Spleen (tissue), 11 donors: ENCODE data around the gene RBM15B. TPM values are rescaled to one million over a fixed set of nuclear protein-coding genes. Genes with fewer than 3 reads are reported as not detected.
"Not testable (repeated sequence)": the region's sequence is repeated elsewhere in the genome, so short reads cannot be mapped to it uniquely, and the experiment has no call there.

Source experiments
- DNase-seq: peaks from one replicate; pipeline ENCODE4 v3.0.0-alpha.2; 2020
- H3K27ac ChIP-seq, 8 donors: fragments of 200-600 bp; sonication (generic) in 7 of 8; 1 replicate in 4 of 8; 2 replicates in 4 of 8; pipeline versions ENCODE4 v1.5.0 to v1.8.0; 2016 to 2021; ENCODE audit warnings: inconsistent platforms in 4 of 8, mild to moderate bottlenecking in 4 of 8, moderate library complexity in 1 of 8
- H3K27me3 ChIP-seq, 7 donors: fragments of 200-600 bp; sonication (generic) in 6 of 7; replicated peaks in 1 of 7; 1 replicate in 4 of 7; 2 replicates in 3 of 7; pipeline versions ENCODE4 v1.5.0 to v1.8.0; 2016 to 2021; ENCODE audit warnings: inconsistent platforms in 3 of 7, mild to moderate bottlenecking in 1 of 7
- H3K36me3 ChIP-seq, 6 donors: fragments of 200-600 bp; sonication (generic) in 5 of 6; 1 replicate in 4 of 6; 2 replicates in 2 of 6; pipeline versions ENCODE4 v1.5.0 to v1.8.0; 2016 to 2021; ENCODE audit warnings: inconsistent platforms in 2 of 6
- H3K4me1 ChIP-seq, 6 donors: fragments of 200-600 bp; sonication (generic) in 5 of 6; 1 replicate in 3 of 6; 2 replicates in 3 of 6; pipeline versions ENCODE4 v1.5.0 to v1.8.0; 2016 to 2021; ENCODE audit warnings: inconsistent platforms in 3 of 6
- H3K4me3 ChIP-seq, 8 donors: fragments of 200-600 bp; sonication (generic) in 7 of 8; 1 replicate in 4 of 8; 2 replicates in 4 of 8; pipeline versions ENCODE4 v1.5.0 to v1.8.0; 2016 to 2021; ENCODE audit warnings: inconsistent platforms in 4 of 8, mild to moderate bottlenecking in 4 of 8, moderate library complexity in 2 of 8
- H3K9me3 ChIP-seq, 8 donors: fragments of 200-600 bp; sonication (generic) in 7 of 8; 1 replicate in 4 of 8; 2 replicates in 4 of 8; pipeline versions ENCODE4 v1.5.0 to v1.8.0; 2016 to 2021; ENCODE audit warnings: inconsistent platforms in 4 of 8
- CTCF ChIP-seq, 11 experiments: fragments of 200-600 bp in 7 of 11; fragments of 450-650 bp in 4 of 11; sonication (generic) in 4 of 11; IDR thresholded peaks in 8 of 11; conservative IDR thresholded peaks in 3 of 11; 1 replicate in 7 of 11; 2 replicates in 4 of 11; pipeline versions ENCODE4 v1.4.0 to v1.8.0; 2016 to 2021; ENCODE audit warnings: antibody characterized with exemption in 11 of 11, inconsistent platforms in 4 of 11, mild to moderate bottlenecking in 1 of 11
- POLR2A ChIP-seq, 3 donors: fragments of 450-650 bp; IDR thresholded peaks; one replicate each; pipeline ENCODE4 v1.5.1; 2017; ENCODE audit warnings: antibody characterized with exemption in 3 of 3, mild to moderate bottlenecking in 1 of 3
- POLR2AphosphoS5 ChIP-seq, 3 donors: sonication (generic); formaldehyde crosslinking; IDR thresholded peaks; one replicate each; pipeline ENCODE4 v1.5.1; 2017; ENCODE audit warnings: antibody characterized with exemption in 3 of 3
- WGBS, 5 donors: extraction: QIAGEN DNeasy Blood & Tissue Kit in 3 of 5; methylation state at CpG; one replicate each; pipeline versions ENCODE4 v1.1.5 to v1.1.7; 2013 to 2018; 5-methylcytosine and 5-hydroxymethylcytosine counted together
- intact Hi-C: fragments of 100-400 bp; cut with DNase I; formaldehyde crosslinking; loops from one replicate; pipeline ENCODE4 v1.15.0; 2023; ENCODE audit warnings: low total_unique reads
- polyA plus RNA-seq, 3 donors: library from polyadenylated mRNA; stranded (reverse); fragments of 200-250 nt; gene quantifications; one replicate each; pipeline ENCODE4 v1.2.1, GENCODE V29; 2013
- total RNA-seq, 7 donors: library from RNA; depleted of rRNA in 3 of 7; stranded (reverse); fragments of >200 nt in 3 of 7; fragmentation: NEBNext Ultra II Directional in 4 of 7; extraction: Animal tissue kit (Norgen Biotek cat#: 25700) in 4 of 7; gene quantifications; one replicate each; pipeline versions ENCODE4 v1.1.0 to v1.2.1, GENCODE V29; 2016 to 2021
- donor health status: healthy with polysubstance abuse.
- donor health status: DM: no; HTN: no; CAD: no; lungs with moderate emphysema.
- donor health status: DM: no; HTN: no; CAD: no.
- donor health status: Bipolar disorder and iron deficiency.
- donor health status: healthy.
- donor health status: DM: no; HTN: no; CAD: no.
- donor health status: DM: yes; HTN: yes; CAD: no.

Gene RBM15B
- total and polyA plus RNA-seq, 10 donors, result 6.4 to 34.6 (median 23.6) TPM

DNA sequence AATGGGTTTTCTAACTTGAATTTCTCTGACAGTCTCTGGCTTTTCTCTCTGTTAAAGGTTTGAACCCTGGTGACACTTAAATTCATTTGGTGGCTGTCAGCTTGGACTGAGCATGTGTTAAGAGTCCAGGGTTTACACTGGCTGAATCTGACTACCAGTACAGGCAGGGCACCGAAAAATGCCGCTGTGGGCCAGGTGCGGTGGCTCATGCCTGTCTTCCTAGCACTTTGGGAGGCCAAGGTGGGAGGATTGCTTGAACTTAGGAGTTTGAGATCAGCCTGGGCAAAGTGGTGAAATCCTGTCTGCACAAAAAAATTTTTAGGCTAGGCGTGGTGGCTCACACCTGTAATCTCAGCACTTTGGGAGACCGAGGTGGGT, 4.2 kb upstream of the RBM15B start:
- intact Hi-C loops, result loop anchor here (10.0 kb wide), 1 partner anchor 288 kb away; the partner anchor contains the start of gene TEX264
- 82 to 87% (median 85%) methylated on average over 5 of the region's 5 CpGs for WGBS, 5 donors
- peaks cover 37 to 80% (median 66%) of the 10 kb centered on the region in 6 donors for H3K4me1 ChIP-seq
- no peaks in the 10 kb centered on the region for H3K27me3 ChIP-seq
- H3K9me3 ChIP-seq, result no peaks in the 10 kb centered on the region
- DNase-seq, result no peak
- peaks cover 0 to 43% (median 13%) of the 10 kb centered on the region in 6 donors for H3K36me3 ChIP-seq
- TF ChIP-seq CTCF (IDR thresholded peaks at IDR 0.05 in 8 of 11, conservative IDR thresholded peaks at IDR 0.05 in 3 of 11), result no peak
- TF ChIP-seq POLR2A (IDR thresholded peaks at IDR 0.05), result no peak
- no peak for TF ChIP-seq POLR2AphosphoS5 (IDR thresholded peaks at IDR 0.05)
- peak overlapping the region in 3 of 8 donors; percentile 92 to 98 (median 96) for H3K27ac ChIP-seq
- H3K4me3 ChIP-seq, result peak overlapping the region in 4 of 8 donors; percentile 83 to 90 (median 88)

DNA sequence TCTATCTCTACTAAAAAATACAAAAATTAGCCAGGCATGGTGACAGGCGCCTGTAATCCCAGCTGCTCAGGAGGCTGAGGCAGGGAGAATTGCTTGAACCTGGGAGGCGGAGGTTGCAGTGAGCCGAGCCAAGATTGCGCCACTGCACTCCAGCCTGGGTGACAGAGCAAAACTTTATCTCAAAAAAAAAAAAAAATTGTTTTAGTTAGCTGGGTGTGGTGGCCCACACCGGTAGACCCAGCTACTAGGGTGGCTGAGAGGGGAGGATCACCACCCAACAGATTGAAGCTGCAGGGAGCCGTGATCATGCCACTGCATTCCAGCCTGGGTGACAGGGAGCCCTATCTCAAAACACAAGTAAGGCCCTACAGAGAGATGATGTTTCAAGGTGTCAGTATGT, 3.8 kb upstream of the RBM15B start:
- not testable (repeated sequence) for H3K27me3 ChIP-seq, DNase-seq, H3K9me3 ChIP-seq
- peaks cover 0 to 45% (median 13%) of the 10 kb centered on the region in 6 donors for H3K36me3 ChIP-seq
- peak overlapping the region in 3 of 8 donors; percentile 92 to 98 (median 96) for H3K27ac ChIP-seq
- 51 to 90% (median 76%) methylated on average over 6 of the region's 6 CpGs for WGBS, 5 donors
- peak overlapping the region in 2 of 8 donors; percentile 89 to 90 for H3K4me3 ChIP-seq
- peaks cover 41 to 85% (median 71%) of the 10 kb centered on the region in 6 donors for H3K4me1 ChIP-seq
- intact Hi-C loops, result loop anchor here (10.0 kb wide), 1 partner anchor 288 kb away; the partner anchor contains the start of gene TEX264

GRCh38 chr3:51388286-51389029, 2.6 kb upstream of the RBM15B start:
- no peak overlapping the region for H3K27ac ChIP-seq
- no peaks in the 10 kb centered on the region for H3K27me3 ChIP-seq
- intact Hi-C loops, result loop anchor here (10.0 kb wide), 1 partner anchor 286 kb away; the partner anchor contains the start of gene TEX264
- DNase-seq, result no peak
- TF ChIP-seq POLR2A (IDR thresholded peaks at IDR 0.05), result no peak
- TF ChIP-seq CTCF (IDR thresholded peaks at IDR 0.05 in 8 of 11, conservative IDR thresholded peaks at IDR 0.05 in 3 of 11), result no peak
- TF ChIP-seq POLR2AphosphoS5 (IDR thresholded peaks at IDR 0.05), result no peak
- H3K4me3 ChIP-seq, result no peak overlapping the region
- 75 to 87% (median 79%) methylated on average over 6 of the region's 6 CpGs for WGBS, 5 donors
- peaks cover 46 to 87% (median 79%) of the 10 kb centered on the region in 6 donors for H3K4me1 ChIP-seq
- peaks cover 0 to 56% (median 22%) of the 10 kb centered on the region in 6 donors for H3K36me3 ChIP-seq
- no peaks in the 10 kb centered on the region for H3K9me3 ChIP-seq

- intact Hi-C loops, result loop anchor here (10.0 kb wide), 1 partner anchor 285 kb away; the partner anchor contains the start of gene TEX264
- peak in 1 of 3 donors; percentile 13 for TF ChIP-seq POLR2AphosphoS5 (IDR thresholded peaks at IDR 0.05)
- TF ChIP-seq CTCF (IDR thresholded peaks at IDR 0.05 in 8 of 11, conservative IDR thresholded peaks at IDR 0.05 in 3 of 11), result peak; percentile 10 to 86 (median 53)
- no peak for TF ChIP-seq POLR2A (IDR thresholded peaks at IDR 0.05)
- 48 to 74% (median 66%) methylated on average over 6 of the region's 6 CpGs for WGBS, 5 donors
- Histone ChIP-seq H3K27me3 (no peaks in the 10 kb centered on the region), H3K27ac (peak overlapping the region in 3 of 8 donors; percentile 94), H3K9me3 (no peaks in the 10 kb centered on the region), H3K36me3 (peaks cover 0 to 68% (median 33%) of the 10 kb centered on the region in 6 donors), H3K4me3 (peak overlapping the region in 1 of 8 donors; percentile 90), H3K4me1 (peaks cover 44 to 87% (median 82%) of the 10 kb centered on the region in 6 donors)
- DNase-seq, result peak; percentile 84
Observed at GRCh38 chr3:51389423-51390183, 1.5 kb upstream of the RBM15B start.
